ENCODE results near the gene ARHGAP24. TPM values are rescaled to one million over a fixed set of nuclear protein-coding genes. Genes with fewer than 3 reads are reported as not detected.

Gene ARHGAP24
- total and polyA plus RNA-seq, 2 donors (not counting 1 experiment from before 2014, with no cell fraction given), result 48.4 to 141 TPM

GRCh38 chr4:85544751-85545150 is 69.8 kb downstream of the ARHGAP24 start:
- no peak for TF ChIP-seq EZH2 (IDR thresholded peaks at IDR 0.05; ENCODE audit: borderline replicate concordance, insufficient read depth, low read depth, low read length, poor library complexity, severe bottlenecking)
- no peak for TF ChIP-seq CTCF (IDR thresholded peaks at IDR 0.05)
- H3K79me2 ChIP-seq (ENCODE audit: control insufficient read depth, insufficient read depth, low read length), result peaks cover 90% of the 10 kb centered on the region
- Mint-ChIP-seq H3K9me3 (ENCODE audit: insufficient read depth) (no peaks in the 10 kb centered on the region), H3K4me1 (peaks cover 35% of the 10 kb centered on the region), H3K27ac (no peak overlapping the region), H3K4me3 (no peak overlapping the region), H3K27me3 (no peaks in the 10 kb centered on the region)
- H3K9ac ChIP-seq (ENCODE audit: low read length), result no peak overlapping the region
- no peak for ATAC-seq (ENCODE audit: low read depth)
- H3K4me1 ChIP-seq (ENCODE audit: control insufficient read depth in 2 of 2, insufficient read depth in 2 of 2, low read length in 2 of 2), result peaks cover 14 to 20% of the 10 kb centered on the region in 2 donors
- intact Hi-C loops (cut with micrococcal nuclease), result no loop called here
- 71% methylated on average over 4 of the region's 5 CpGs for WGBS (ENCODE audit: insufficient coverage)
- CTCF ChIA-PET, result interaction anchor here (1.0 kb wide), 1 partner anchor 203 kb away, joined by 5 read pairs; no protein-coding TSS in a partner anchor
- no peaks in the 10 kb centered on the region for H4K20me1 ChIP-seq (ENCODE audit: control insufficient read depth, insufficient read depth, low read length, poor library complexity, severe bottlenecking)
- H3K27me3 ChIP-seq (replicated peaks in 1 of 4; ENCODE audit: control extremely low read depth in 1 of 4, control insufficient read depth in 3 of 4, insufficient read depth in 4 of 4, low read length in 3 of 4), result no peaks in the 10 kb centered on the region
- peaks cover 3 to 4% of the 10 kb centered on the region in 2 experiments for H3K36me3 ChIP-seq (replicated peaks in 1 of 2; ENCODE audit: control extremely low read depth in 1 of 2, control insufficient read depth in 1 of 2, extremely low read depth in 1 of 2, insufficient read depth in 2 of 2, low read length in 1 of 2)
- POLR2A ChIA-PET, result no interaction called here
- H3K27ac ChIP-seq (ENCODE audit: low read length in 2 of 2), result no peak overlapping the region
- no peak for DNase-seq
- H3K4me3 ChIP-seq (ENCODE audit: control extremely low read depth in 1 of 5, extremely low read depth in 1 of 5, insufficient read depth in 1 of 5, low read depth in 2 of 5, low read length in 4 of 5), result no peak overlapping the region
- H2AFZ ChIP-seq (ENCODE audit: insufficient read depth, low read depth, low read length, poor library complexity, severe bottlenecking), result no peak overlapping the region
- H3K4me2 ChIP-seq (replicated peaks; ENCODE audit: low read depth, low read length, poor library complexity, severe bottlenecking), result no peak overlapping the region
- peaks cover 0 to 8% (median 2%) of the 10 kb centered on the region in 3 donors for H3K9me3 ChIP-seq (ENCODE audit: control extremely low read depth in 1 of 3, control insufficient read depth in 2 of 3, insufficient read depth in 1 of 3, low read length in 2 of 3)

GRCh38 chr4:85548116-85548515 is 73.2 kb downstream of the ARHGAP24 start:
- H3K36me3 ChIP-seq (replicated peaks in 1 of 2; ENCODE audit: control extremely low read depth in 1 of 2, control insufficient read depth in 1 of 2, extremely low read depth in 1 of 2, insufficient read depth in 2 of 2, low read length in 1 of 2), result peaks cover 3 to 4% of the 10 kb centered on the region in 2 experiments
- DNase-seq (no peak), ATAC-seq (ENCODE audit: low read depth) (no peak)
- no peaks in the 10 kb centered on the region for H3K27me3 ChIP-seq (replicated peaks in 1 of 4; ENCODE audit: control extremely low read depth in 1 of 4, control insufficient read depth in 3 of 4, insufficient read depth in 4 of 4, low read length in 3 of 4)
- no peak overlapping the region for H3K4me3 Mint-ChIP-seq
- ChIA-PET CTCF (interaction anchor here (0.9 to 2.7 kb wide), 9 partner anchors 8 to 415 kb away, joined by 3 to 27 read pairs (median 4); no protein-coding TSS in a partner anchor), POLR2A (no interaction called here)
- H3K9me3 Mint-ChIP-seq (ENCODE audit: insufficient read depth), result peaks cover 11% of the 10 kb centered on the region
- peak overlapping the region; percentile 62 for H3K27ac Mint-ChIP-seq
- peaks cover 14 to 17% of the 10 kb centered on the region in 2 donors for H3K4me1 ChIP-seq (ENCODE audit: control insufficient read depth in 2 of 2, insufficient read depth in 2 of 2, low read length in 2 of 2)
- peaks cover 91% of the 10 kb centered on the region for H3K79me2 ChIP-seq (ENCODE audit: control insufficient read depth, insufficient read depth, low read length)
- peaks cover 9 to 13% (median 10%) of the 10 kb centered on the region in 3 donors for H3K9me3 ChIP-seq (ENCODE audit: control extremely low read depth in 1 of 3, control insufficient read depth in 2 of 3, insufficient read depth in 1 of 3, low read length in 2 of 3)
- H3K4me1 Mint-ChIP-seq, result peaks cover 46% of the 10 kb centered on the region
- H3K27ac ChIP-seq (ENCODE audit: low read length in 2 of 2), result peak overlapping the region; percentile 45 to 70
- no CpG with 5 or more reads among the region's 2 CpGs for WGBS (ENCODE audit: insufficient coverage)
- no peak overlapping the region for H3K9ac ChIP-seq (ENCODE audit: low read length)
- H4K20me1 ChIP-seq (ENCODE audit: control insufficient read depth, insufficient read depth, low read length, poor library complexity, severe bottlenecking), result no peaks in the 10 kb centered on the region
- intact Hi-C loops (cut with micrococcal nuclease), result loop anchor here (2.0 kb wide), 1 partner anchor 201 kb away; no protein-coding TSS in a partner anchor
- H3K4me2 ChIP-seq (replicated peaks; ENCODE audit: low read depth, low read length, poor library complexity, severe bottlenecking), result no peak overlapping the region
- no peaks in the 10 kb centered on the region for H3K27me3 Mint-ChIP-seq
- no peak for TF ChIP-seq CTCF (IDR thresholded peaks at IDR 0.05)
- TF ChIP-seq EZH2 (IDR thresholded peaks at IDR 0.05; ENCODE audit: borderline replicate concordance, insufficient read depth, low read depth, low read length, poor library complexity, severe bottlenecking), result no peak
- H2AFZ ChIP-seq (ENCODE audit: insufficient read depth, low read depth, low read length, poor library complexity, severe bottlenecking), result no peak overlapping the region
- no peak overlapping the region for H3K4me3 ChIP-seq (ENCODE audit: control extremely low read depth in 1 of 5, extremely low read depth in 1 of 5, insufficient read depth in 1 of 5, low read depth in 2 of 5, low read length in 4 of 5)
